Metanephros (tissue), 2 donors: ENCODE data around the gene EFCAB3. TPM values are rescaled to one million over a fixed set of nuclear protein-coding genes. Genes with fewer than 3 reads are reported as not detected.

Source experiments
- small RNA-seq: library from RNA; depleted of rRNA; stranded (forward); fragments of <200 nt; gene quantifications from one replicate; pipeline ENCODE3, GENCODE V24; 2014; ENCODE audit warnings: low replicate concordance
- total RNA-seq: library from RNA; depleted of rRNA; stranded (reverse); fragments of >200 nt; gene quantifications from one replicate; pipeline ENCODE4 v1.2.3, GENCODE V29; 2014

The EFCAB3 gene
- total RNA-seq: not detected

GRCh38 chr17:62380253-62380652 is at the start of gene EFCAB3:
EFCAB3 (plus strand) TSS chr17:62380553; CDS start chr17:62382980, 2,427 bp downstream.

GRCh38 chr17:62423647-62424461 is 43.5 kb downstream of the EFCAB3 start, which contains the start of gene METTL2A:
METTL2A (plus strand) TSS chr17:62423897; CDS start chr17:62423903, 6 bp downstream.

Small RNA genes within 50 kb of the gene (small RNA-seq; reads per million reads assigned to genes)
- not detected for gene RNU7-52P

Other genes with a start within 250 kb of the EFCAB3 start
- 25.4 TPM for gene METTL2A, start 43.3 kb downstream of the EFCAB3 start, total RNA-seq
- gene TLK2, start 98.3 kb downstream of the EFCAB3 start, total RNA-seq: 64.8 TPM
- gene MRC2, start 247.1 kb downstream of the EFCAB3 start, total RNA-seq: 164 TPM